Measurements from ENCODE around the gene KRTAP10-2. TPM values are rescaled to one million over a fixed set of nuclear protein-coding genes. Genes with fewer than 3 reads are reported as not detected.

The KRTAP10-2 gene
- total and polyA plus RNA-seq, 11 donors = not detected

GRCh38 chr21:44511219-44511937 is 39.9 kb downstream of the KRTAP10-2 start:
- Histone ChIP-seq H3K36me3 (no peaks in the 10 kb centered on the region), H3K4me1 (peaks cover 0 to 14% (median 0%) of the 10 kb centered on the region in 12 donors), H3K9me3 (no peaks in the 10 kb centered on the region), H3K27ac (no peak overlapping the region), H3K27me3 (peaks cover 0 to 27% (median 0%) of the 10 kb centered on the region in 9 donors), H3K4me3 (no peak overlapping the region)
- intact Hi-C loops (cut with DNase I) = loop anchor here in 9 of 10 donors (2.0 to 10.0 kb wide), 8 partner anchors 223 to 421 kb away; no protein-coding TSS in a partner anchor
- DNase-seq (peak in 2 of 5 donors; percentile 10), ATAC-seq (no peak)
- TF ChIP-seq CTCF (IDR thresholded peaks at IDR 0.05) (no peak), POLR2A (IDR thresholded peaks at IDR 0.05) (no peak)
- 83 to 89% (median 85%) methylated on average over 6 to 11 of the region's 11 CpGs for WGBS, 4 donors

GRCh38 chr21:44510508-44511218 is 40.6 kb downstream of the KRTAP10-2 start:
- Histone ChIP-seq H3K4me3 (peak overlapping the region in 1 of 12 donors; percentile 25), H3K27ac (no peak overlapping the region), H3K36me3 (no peaks in the 10 kb centered on the region), H3K4me1 (peaks cover 0 to 14% (median 0%) of the 10 kb centered on the region in 12 donors), H3K9me3 (no peaks in the 10 kb centered on the region), H3K27me3 (peaks cover 0 to 27% (median 0%) of the 10 kb centered on the region in 9 donors)
- intact Hi-C loops (cut with DNase I) = loop anchor here in 9 of 10 donors (1.0 to 10.0 kb wide), 9 partner anchors 224 to 422 kb away; no protein-coding TSS in a partner anchor
- 11 to 41% (median 15%) methylated on average over 12 to 36 of the region's 36 CpGs for WGBS, 4 donors
- TF ChIP-seq POLR2A (IDR thresholded peaks at IDR 0.05) (no peak), CTCF (IDR thresholded peaks at IDR 0.05) (peak; percentile 59 to 79 (median 71))
- DNase-seq (peak; percentile 30 to 80 (median 47)), ATAC-seq (peak in 3 of 4 donors; percentile 37 to 70 (median 62))

- no peaks in the 10 kb centered on the region for H3K36me3 ChIP-seq
- no peak for TF ChIP-seq CTCF (IDR thresholded peaks at IDR 0.05)
- no peak for TF ChIP-seq POLR2A (IDR thresholded peaks at IDR 0.05)
- no peaks in the 10 kb centered on the region for H3K9me3 ChIP-seq
- intact Hi-C loops (cut with DNase I) = loop anchor here in 9 of 10 donors (1.0 to 10.0 kb wide), 9 partner anchors 225 to 422 kb away; no protein-coding TSS in a partner anchor
- no peak overlapping the region for H3K27ac ChIP-seq
- H3K4me3 ChIP-seq = no peak overlapping the region
- ATAC-seq = peak in 2 of 4 donors; percentile 3 to 5
- peaks cover 0 to 14% (median 0%) of the 10 kb centered on the region in 12 donors for H3K4me1 ChIP-seq
- DNase-seq = peak in 3 of 5 donors; percentile 19 to 57 (median 20)
- 55 to 62% (median 57%) methylated on average over 8 to 18 of the region's 18 CpGs for WGBS, 4 donors
- peaks cover 0 to 27% (median 0%) of the 10 kb centered on the region in 9 donors for H3K27me3 ChIP-seq
Observed at GRCh38 chr21:44510109-44510507, 41.2 kb downstream of the KRTAP10-2 start.

- Histone ChIP-seq H3K4me1 (peaks cover 0 to 14% (median 0%) of the 10 kb centered on the region in 12 donors), H3K4me3 (no peak overlapping the region), H3K27me3 (peaks cover 0 to 27% (median 0%) of the 10 kb centered on the region in 9 donors), H3K9me3 (no peaks in the 10 kb centered on the region), H3K27ac (no peak overlapping the region), H3K36me3 (no peaks in the 10 kb centered on the region)
- 57 to 63% (median 58%) methylated on average over 11 to 12 of the region's 12 CpGs for WGBS, 4 donors
- ATAC-seq (peak; percentile 92 to 97 (median 94)), DNase-seq (peak; percentile 74 to 91 (median 84))
- intact Hi-C loops (cut with DNase I) = loop anchor here in 1 of 10 donors (10.0 kb wide), 1 partner anchor 405 kb away; no protein-coding TSS in a partner anchor
- TF ChIP-seq CTCF (IDR thresholded peaks at IDR 0.05) (peak; percentile 11 to 57 (median 42)), POLR2A (IDR thresholded peaks at IDR 0.05) (no peak)
Observed at GRCh38 chr21:44509539-44509938, 41.8 kb downstream of the KRTAP10-2 start.

All from heart left ventricle (tissue), 16 donors.